ENCODE measurements around the gene TRAF7.

TRAF7 gene

DNA sequence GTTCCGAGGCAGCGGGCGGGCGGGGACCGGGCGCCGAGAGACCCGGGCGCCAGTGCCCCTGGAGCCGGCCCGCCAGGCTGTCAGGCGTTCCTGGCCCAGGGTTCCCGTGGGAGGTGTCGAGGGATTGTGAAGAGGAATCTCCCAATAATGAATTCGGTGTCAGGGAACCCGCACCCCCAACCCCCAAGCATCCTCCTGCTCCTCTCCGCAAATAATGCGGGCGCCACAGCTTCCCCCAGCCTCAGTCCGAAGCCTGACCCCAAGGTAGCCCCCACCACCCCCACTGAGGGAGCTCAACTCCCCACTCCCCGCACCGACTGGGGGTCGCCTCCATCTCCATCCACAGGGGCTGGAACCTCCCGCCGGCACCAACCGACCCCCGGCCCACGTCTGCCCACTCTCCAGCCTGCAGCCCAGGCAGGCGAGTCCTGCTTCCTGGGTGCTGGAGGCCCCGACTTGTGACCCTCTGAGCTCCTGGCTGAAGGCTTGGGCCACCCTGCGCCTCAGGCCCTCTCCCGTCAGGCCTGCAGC, 41.5 kb downstream of the TRAF7 start:
- TF ChIP-seq, protein P1, sequence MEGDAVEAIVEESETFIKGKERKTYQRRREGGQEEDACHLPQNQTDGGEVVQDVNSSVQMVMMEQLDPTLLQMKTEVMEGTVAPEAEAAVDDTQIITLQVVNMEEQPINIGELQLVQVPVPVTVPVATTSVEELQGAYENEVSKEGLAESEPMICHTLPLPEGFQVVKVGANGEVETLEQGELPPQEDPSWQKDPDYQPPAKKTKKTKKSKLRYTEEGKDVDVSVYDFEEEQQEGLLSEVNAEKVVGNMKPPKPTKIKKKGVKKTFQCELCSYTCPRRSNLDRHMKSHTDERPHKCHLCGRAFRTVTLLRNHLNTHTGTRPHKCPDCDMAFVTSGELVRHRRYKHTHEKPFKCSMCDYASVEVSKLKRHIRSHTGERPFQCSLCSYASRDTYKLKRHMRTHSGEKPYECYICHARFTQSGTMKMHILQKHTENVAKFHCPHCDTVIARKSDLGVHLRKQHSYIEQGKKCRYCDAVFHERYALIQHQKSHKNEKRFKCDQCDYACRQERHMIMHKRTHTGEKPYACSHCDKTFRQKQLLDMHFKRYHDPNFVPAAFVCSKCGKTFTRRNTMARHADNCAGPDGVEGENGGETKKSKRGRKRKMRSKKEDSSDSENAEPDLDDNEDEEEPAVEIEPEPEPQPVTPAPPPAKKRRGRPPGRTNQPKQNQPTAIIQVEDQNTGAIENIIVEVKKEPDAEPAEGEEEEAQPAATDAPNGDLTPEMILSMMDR (IDR thresholded peaks at IDR 0.05; ENCODE audit: low read depth, low read length): no peak
- no peak for TF ChIP-seq EZH2phosphoT487 (IDR thresholded peaks at IDR 0.05; ENCODE audit: low read depth)
- Histone ChIP-seq H3K9ac (ENCODE audit: low read length) (no peak overlapping the region), H3K79me2 (ENCODE audit: low read length) (no peaks in the 10 kb centered on the region), H3K27me3 (ENCODE audit: low read depth, low read length) (peaks cover 48% of the 10 kb centered on the region), H3K4me1 (ENCODE audit: low read length) (peaks cover 5% of the 10 kb centered on the region; the same call in 1 of the 2 replicates), H4K20me1 (ENCODE audit: insufficient read depth, low read length) (no peaks in the 10 kb centered on the region), H3K9me3 (ENCODE audit: insufficient read depth, low read length) (no peaks in the 10 kb centered on the region), H2AFZ (ENCODE audit: low read depth, low read length) (no peak overlapping the region), H3K36me3 (replicated peaks; ENCODE audit: low read depth, low read length) (no peaks in the 10 kb centered on the region), H3K27ac (ENCODE audit: low read length) (no peak overlapping the region), H3K4me2 (ENCODE audit: low read length) (no peak overlapping the region), H3K4me3 (ENCODE audit: low read length) (no peak overlapping the region)

DNA sequence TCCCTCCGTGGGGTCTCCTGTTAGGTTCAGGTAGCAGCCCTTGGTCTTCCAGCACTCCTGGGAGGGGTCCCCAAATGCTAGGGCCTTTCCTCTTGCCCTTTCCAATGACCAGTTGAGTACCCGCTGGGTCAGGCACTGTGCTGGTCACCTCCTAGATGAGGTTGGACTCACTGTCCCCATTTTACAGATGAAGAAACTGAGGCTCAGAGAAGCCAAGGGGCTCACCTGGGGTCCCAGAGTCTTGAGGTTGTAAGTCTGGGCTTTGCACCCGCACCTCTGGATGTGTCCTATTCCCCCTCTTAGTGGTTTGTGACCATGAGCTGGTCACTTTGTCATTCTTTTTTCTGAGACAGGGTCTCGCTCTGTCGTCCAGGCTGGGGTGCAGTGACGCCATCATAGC, 42.2 kb downstream of the TRAF7 start:
- no peak overlapping the region for H3K27ac ChIP-seq (ENCODE audit: low read length)
- H2AFZ ChIP-seq (ENCODE audit: low read depth, low read length): no peak overlapping the region
- no peaks in the 10 kb centered on the region for H3K36me3 ChIP-seq (replicated peaks; ENCODE audit: low read depth, low read length)
- no peak overlapping the region for H3K4me3 ChIP-seq (ENCODE audit: low read length)
- H3K4me2 ChIP-seq (ENCODE audit: low read length): no peak overlapping the region
- peaks cover 48% of the 10 kb centered on the region for H3K27me3 ChIP-seq (ENCODE audit: low read depth, low read length)
- no peaks in the 10 kb centered on the region for H4K20me1 ChIP-seq (ENCODE audit: insufficient read depth, low read length)
- TF ChIP-seq EZH2phosphoT487 (IDR thresholded peaks at IDR 0.05; ENCODE audit: low read depth): no peak
- TF ChIP-seq, protein P1 (IDR thresholded peaks at IDR 0.05; ENCODE audit: low read depth, low read length): no peak
- H3K9ac ChIP-seq (ENCODE audit: low read length): no peak overlapping the region
- peaks cover 5% of the 10 kb centered on the region; the same call in 1 of the 2 replicates for H3K4me1 ChIP-seq (ENCODE audit: low read length)
- no peaks in the 10 kb centered on the region for H3K9me3 ChIP-seq (ENCODE audit: insufficient read depth, low read length)
- no peaks in the 10 kb centered on the region for H3K79me2 ChIP-seq (ENCODE audit: low read length)

DNA sequence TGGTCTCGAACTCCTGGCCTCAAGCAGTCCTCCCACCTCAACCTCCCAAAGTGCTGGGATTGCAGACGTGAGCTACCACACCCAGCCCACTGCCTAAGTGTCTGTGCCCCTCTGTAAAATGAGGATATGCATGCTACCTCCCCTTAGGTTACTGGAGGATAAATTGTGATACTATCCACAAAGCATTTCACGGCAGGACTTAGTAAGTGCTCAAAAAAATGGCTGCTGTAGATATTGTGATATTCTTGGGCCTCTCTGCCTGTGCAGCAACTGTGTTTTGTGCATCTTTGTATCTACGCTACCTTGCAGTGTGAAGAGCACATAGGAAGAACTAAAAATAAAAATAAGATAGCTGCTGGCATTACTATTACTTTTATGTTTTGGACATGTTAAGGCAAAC, 42.7 kb downstream of the TRAF7 start:
- H3K4me3 ChIP-seq (ENCODE audit: low read length): no peak overlapping the region
- H3K4me2 ChIP-seq (ENCODE audit: low read length): no peak overlapping the region
- H3K27ac ChIP-seq (ENCODE audit: low read length): no peak overlapping the region
- H4K20me1 ChIP-seq (ENCODE audit: insufficient read depth, low read length): no peaks in the 10 kb centered on the region
- TF ChIP-seq, protein P1 (IDR thresholded peaks at IDR 0.05; ENCODE audit: low read depth, low read length): no peak
- H2AFZ ChIP-seq (ENCODE audit: low read depth, low read length): no peak overlapping the region
- no peak overlapping the region for H3K9ac ChIP-seq (ENCODE audit: low read length)
- H3K36me3 ChIP-seq (replicated peaks; ENCODE audit: low read depth, low read length): no peaks in the 10 kb centered on the region
- no peaks in the 10 kb centered on the region for H3K9me3 ChIP-seq (ENCODE audit: insufficient read depth, low read length)
- peaks cover 48% of the 10 kb centered on the region for H3K27me3 ChIP-seq (ENCODE audit: low read depth, low read length)
- H3K4me1 ChIP-seq (ENCODE audit: low read length): peaks cover 5% of the 10 kb centered on the region; the same call in 1 of the 2 replicates
- H3K79me2 ChIP-seq (ENCODE audit: low read length): no peaks in the 10 kb centered on the region

DNA sequence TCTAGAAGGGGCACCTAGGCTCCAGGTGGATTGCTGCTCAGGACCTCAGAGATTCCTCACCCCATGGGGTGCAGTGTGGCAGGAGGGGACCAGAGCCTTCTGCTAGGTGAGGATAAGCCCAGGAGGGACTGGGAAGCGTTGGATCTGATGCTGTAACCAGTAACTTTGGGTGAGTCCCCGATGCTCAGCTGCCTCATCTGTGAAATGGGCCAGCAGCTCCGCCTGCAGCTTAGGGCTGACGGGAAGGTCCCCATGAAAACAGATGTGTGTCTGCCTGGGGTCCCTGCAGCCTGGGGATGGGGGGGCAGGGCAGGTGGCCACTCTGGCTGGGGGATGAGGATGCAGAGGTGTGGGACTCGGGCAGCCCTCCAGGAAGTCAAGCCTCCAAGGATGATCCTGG, 43.5 kb downstream of the TRAF7 start:
- Histone ChIP-seq H3K9me3 (ENCODE audit: insufficient read depth, low read length) (no peaks in the 10 kb centered on the region), H3K27ac (ENCODE audit: low read length) (no peak overlapping the region), H3K27me3 (ENCODE audit: low read depth, low read length) (peaks cover 47% of the 10 kb centered on the region)

More for the DNA sequence above, 43.5 kb downstream of the TRAF7 start:
- H3K4me3 ChIP-seq (ENCODE audit: low read length): no peak overlapping the region
- H3K9ac ChIP-seq (ENCODE audit: low read length): no peak overlapping the region
- H3K4me1 ChIP-seq (ENCODE audit: low read length): peaks cover 5% of the 10 kb centered on the region; the same call in 1 of the 2 replicates
- no peaks in the 10 kb centered on the region for H4K20me1 ChIP-seq (ENCODE audit: insufficient read depth, low read length)
- no peaks in the 10 kb centered on the region for H3K36me3 ChIP-seq (replicated peaks; ENCODE audit: low read depth, low read length)
- H3K79me2 ChIP-seq (ENCODE audit: low read length): no peaks in the 10 kb centered on the region
- TF ChIP-seq, protein P1 (IDR thresholded peaks at IDR 0.05; ENCODE audit: low read depth, low read length): no peak
- TF ChIP-seq EZH2phosphoT487 (IDR thresholded peaks at IDR 0.05; ENCODE audit: low read depth): no peak
- H3K4me2 ChIP-seq (ENCODE audit: low read length): no peak overlapping the region
- no peak overlapping the region for H2AFZ ChIP-seq (ENCODE audit: low read depth, low read length)

Measured in OCI-LY3 (cell line).